SU-DHL-6 (cell line): ENCODE results near the gene HIVEP3.

ENCODE experiments used
- CTCF ChIP-seq: fragments of 200-600 bp; sonication (generic); IDR thresholded peaks from one replicate; pipeline ENCODE4 v1.5.1; 2017; ENCODE audit warnings: antibody characterized with exemption, mild to moderate bottlenecking, low read length, moderate library complexity; ENCODE audit not compliant: insufficient read depth, poor library complexity, severe bottlenecking
- EZH2phosphoT487 ChIP-seq: fragments of 200-600 bp; sonication (generic), shearing (Covaris generic); conservative IDR thresholded peaks from 2 replicates; pipeline ENCODE4 v1.6.1; 2018; ENCODE audit warnings: mild to moderate bottlenecking, antibody characterized with exemption, low read length, moderate library complexity, mixed read lengths

DNA sequence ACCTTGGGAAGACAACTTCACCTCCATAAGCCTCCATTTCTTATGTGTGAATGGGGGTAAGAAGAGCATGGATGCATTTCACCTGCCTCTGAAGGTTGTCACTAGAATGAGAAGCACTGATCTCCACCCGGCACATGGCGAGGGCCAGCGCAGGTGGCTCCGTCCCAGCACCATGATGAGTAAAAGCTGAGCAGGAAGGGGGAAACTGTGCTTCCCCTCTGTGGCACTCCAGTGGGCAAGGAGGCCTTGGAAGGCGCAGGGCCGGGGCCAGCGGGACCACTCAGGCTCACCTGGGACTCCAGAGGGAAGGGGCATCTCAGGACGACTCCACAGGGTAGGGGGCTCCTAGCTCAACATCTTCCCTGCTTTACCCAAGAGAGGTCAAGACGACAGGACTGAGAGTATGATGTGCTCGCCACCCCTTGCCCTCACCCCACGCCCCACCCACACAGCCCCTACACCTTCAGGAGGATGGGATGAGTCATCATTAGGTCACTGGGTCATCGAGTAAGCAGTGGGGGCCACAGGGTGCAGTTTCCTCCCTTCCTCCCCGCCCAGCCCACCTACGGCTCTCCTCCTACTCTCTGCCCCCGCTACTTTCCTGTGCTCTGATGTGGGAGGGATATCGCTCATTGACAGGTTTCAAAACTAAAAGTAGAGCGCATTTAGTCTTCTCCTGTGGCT is 112.1 kb downstream of the HIVEP3 start:
- TF ChIP-seq EZH2phosphoT487 (no peak), CTCF (no peak)
